ENCODE data around the gene GABPB1.

- no peak for TF ChIP-seq CTCF (IDR thresholded peaks at IDR 0.05)
- TF ChIP-seq POLR2A (IDR thresholded peaks at IDR 0.05): no peak
These were observed 4.4 kb downstream of the GABPB1 start for GRCh38 chr15:50350621-50351020.
